ENCODE data around the gene CFAP73.

Gene CFAP73

DNA sequence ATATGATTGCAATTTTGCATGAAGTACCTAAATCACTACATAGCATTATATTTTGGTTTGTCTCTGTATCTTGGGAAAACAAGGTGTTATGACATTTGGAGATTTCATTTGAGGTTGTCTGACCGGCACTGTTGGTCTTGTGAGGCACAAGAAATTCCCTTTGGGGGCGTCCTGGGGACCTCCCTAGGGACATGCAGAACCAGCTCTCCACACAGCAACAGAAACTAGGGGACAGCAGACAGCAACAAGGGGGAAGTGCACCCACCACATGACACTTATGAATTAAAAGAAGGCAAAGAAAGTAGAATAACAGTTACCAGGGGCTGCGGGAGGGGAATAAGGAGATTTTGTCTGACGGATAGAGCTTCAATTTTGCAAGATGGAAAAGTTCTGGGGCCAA, 21.4 kb downstream of the CFAP73 start:
- Histone ChIP-seq H3K79me2 (ENCODE audit: control insufficient read depth, insufficient read depth, low read length, poor library complexity) (no peaks in the 10 kb centered on the region), H2AFZ (ENCODE audit: insufficient read depth, low read length, poor library complexity) (no peak overlapping the region), H3K14ac (ENCODE audit: low read length) (no peak overlapping the region), H2AK5ac (ENCODE audit: low read length) (no peak overlapping the region), H3K18ac (ENCODE audit: low read length) (no peak overlapping the region), H3K36me3 (ENCODE audit: control insufficient read depth in 1 of 2, insufficient read depth in 2 of 2, low read length in 2 of 2) (peaks cover 70 to 79% of the 10 kb centered on the region in 2 experiments), H3K23ac (ENCODE audit: low read length) (no peak overlapping the region), H3K27ac (ENCODE audit: low read depth, low read length) (no peak overlapping the region), H3K4me3 (ENCODE audit: low read depth, low read length) (no peak overlapping the region), H3K4me2 (ENCODE audit: low read length) (no peak overlapping the region), H3K4ac (ENCODE audit: low read depth, low read length) (no peak overlapping the region), H2BK120ac (ENCODE audit: insufficient read depth, low read length, poor library complexity) (no peak overlapping the region), H3K4me1 (ENCODE audit: control insufficient read depth in 1 of 2, insufficient read depth in 2 of 2, low read length in 2 of 2) (no peaks in the 10 kb centered on the region), H3K9ac (ENCODE audit: low read length) (no peak overlapping the region), H4K12ac (ENCODE audit: low read depth, low read length) (no peak overlapping the region), H4K91ac (ENCODE audit: low read depth, low read length) (no peak overlapping the region), H3K27me3 (ENCODE audit: insufficient read depth, low read length) (no peaks in the 10 kb centered on the region), H2BK12ac (ENCODE audit: low read length) (no peak overlapping the region), H4K8ac (ENCODE audit: low read depth, low read length) (no peak overlapping the region), H3K9me3 (ENCODE audit: insufficient read depth, low read depth, low read length) (no peaks in the 10 kb centered on the region), H3K79me1 (ENCODE audit: low read length) (no peaks in the 10 kb centered on the region), H2BK5ac (ENCODE audit: low read depth, low read length, poor library complexity) (no peak overlapping the region)
- WGBS (ENCODE audit: extremely low coverage, insufficient coverage, insufficient read length): no CpG with 5 or more reads among the region's 4 CpGs
- no peak for DNase-seq

DNA sequence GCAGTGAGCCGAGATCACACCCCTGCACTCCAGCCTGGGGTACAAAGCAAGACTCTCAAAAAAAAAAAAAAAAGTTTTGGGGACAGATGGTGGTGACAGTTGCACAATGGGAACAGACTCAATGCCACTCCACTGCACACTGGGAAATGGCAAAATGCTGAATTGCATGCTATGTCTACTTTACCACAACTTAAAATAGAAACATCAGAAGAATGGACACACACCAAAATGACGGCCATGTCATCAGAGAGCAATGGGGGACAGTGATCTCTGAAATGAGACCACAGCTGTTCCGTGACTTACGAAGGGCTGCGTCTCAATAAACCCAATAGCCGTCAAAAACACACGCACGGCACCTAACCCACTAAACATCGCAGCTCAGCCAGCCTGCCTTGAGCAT, 22.0 kb downstream of the CFAP73 start:
- Histone ChIP-seq H3K36me3 (ENCODE audit: control insufficient read depth in 1 of 2, insufficient read depth in 2 of 2, low read length in 2 of 2) (peaks cover 65 to 76% of the 10 kb centered on the region in 2 experiments), H3K79me1 (ENCODE audit: low read length) (no peaks in the 10 kb centered on the region), H3K4me2 (ENCODE audit: low read length) (no peak overlapping the region), H3K79me2 (ENCODE audit: control insufficient read depth, insufficient read depth, low read length, poor library complexity) (no peaks in the 10 kb centered on the region), H2BK12ac (ENCODE audit: low read length) (no peak overlapping the region), H3K9ac (ENCODE audit: low read length) (no peak overlapping the region), H3K14ac (ENCODE audit: low read length) (no peak overlapping the region), H4K12ac (ENCODE audit: low read depth, low read length) (no peak overlapping the region), H3K4me3 (ENCODE audit: low read depth, low read length) (no peak overlapping the region), H2BK5ac (ENCODE audit: low read depth, low read length, poor library complexity) (no peak overlapping the region), H3K27ac (ENCODE audit: low read depth, low read length) (no peak overlapping the region), H4K8ac (ENCODE audit: low read depth, low read length) (no peak overlapping the region), H3K23ac (ENCODE audit: low read length) (no peak overlapping the region), H2AFZ (ENCODE audit: insufficient read depth, low read length, poor library complexity) (no peak overlapping the region), H3K9me3 (ENCODE audit: insufficient read depth, low read depth, low read length) (no peaks in the 10 kb centered on the region), H3K18ac (ENCODE audit: low read length) (no peak overlapping the region), H2BK120ac (ENCODE audit: insufficient read depth, low read length, poor library complexity) (no peak overlapping the region), H2AK5ac (ENCODE audit: low read length) (no peak overlapping the region), H3K4me1 (ENCODE audit: control insufficient read depth in 1 of 2, insufficient read depth in 2 of 2, low read length in 2 of 2) (no peaks in the 10 kb centered on the region), H4K91ac (ENCODE audit: low read depth, low read length) (no peak overlapping the region), H3K27me3 (ENCODE audit: insufficient read depth, low read length) (no peaks in the 10 kb centered on the region), H3K4ac (ENCODE audit: low read depth, low read length) (no peak overlapping the region)
- no CpG with 5 or more reads among the region's 9 CpGs for WGBS (ENCODE audit: extremely low coverage, insufficient coverage, insufficient read length)
- DNase-seq: no peak

DNA sequence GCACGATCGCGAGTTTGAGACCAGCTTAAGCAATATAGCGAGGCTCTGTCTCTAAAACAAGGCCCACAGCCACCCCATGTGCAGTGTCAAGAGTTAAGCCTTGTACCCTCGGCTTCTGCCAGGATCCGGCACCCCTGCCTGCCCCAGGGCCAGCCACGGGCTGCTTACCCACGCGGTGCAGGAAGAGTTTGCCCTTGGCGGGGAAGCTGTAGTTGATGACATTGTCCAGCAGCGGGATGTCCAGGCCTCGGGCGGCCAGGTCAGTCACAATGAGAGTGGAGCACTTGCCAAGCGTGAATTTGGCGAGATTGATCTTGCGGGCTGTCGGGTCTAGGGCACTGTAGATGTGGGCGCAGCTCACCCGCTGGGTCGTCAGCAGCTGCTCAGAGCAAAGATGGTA, 22.7 kb downstream of the CFAP73 start:
- Histone ChIP-seq H3K4ac (ENCODE audit: low read depth, low read length) (no peak overlapping the region), H3K4me3 (ENCODE audit: low read depth, low read length) (no peak overlapping the region), H2AK5ac (ENCODE audit: low read length) (no peak overlapping the region), H3K9me3 (ENCODE audit: insufficient read depth, low read depth, low read length) (no peaks in the 10 kb centered on the region), H3K36me3 (ENCODE audit: control insufficient read depth in 1 of 2, insufficient read depth in 2 of 2, low read length in 2 of 2) (peaks cover 72 to 82% of the 10 kb centered on the region in 2 experiments), H4K12ac (ENCODE audit: low read depth, low read length) (no peak overlapping the region), H3K9ac (ENCODE audit: low read length) (no peak overlapping the region), H3K4me2 (ENCODE audit: low read length) (no peak overlapping the region), H3K4me1 (ENCODE audit: control insufficient read depth in 1 of 2, insufficient read depth in 2 of 2, low read length in 2 of 2) (no peaks in the 10 kb centered on the region), H2BK120ac (ENCODE audit: insufficient read depth, low read length, poor library complexity) (no peak overlapping the region), H3K79me2 (ENCODE audit: control insufficient read depth, insufficient read depth, low read length, poor library complexity) (no peaks in the 10 kb centered on the region), H4K8ac (ENCODE audit: low read depth, low read length) (no peak overlapping the region), H3K14ac (ENCODE audit: low read length) (no peak overlapping the region), H3K79me1 (ENCODE audit: low read length) (no peaks in the 10 kb centered on the region), H3K27me3 (ENCODE audit: insufficient read depth, low read length) (no peaks in the 10 kb centered on the region), H3K23ac (ENCODE audit: low read length) (no peak overlapping the region), H2BK12ac (ENCODE audit: low read length) (no peak overlapping the region), H3K27ac (ENCODE audit: low read depth, low read length) (no peak overlapping the region), H4K91ac (ENCODE audit: low read depth, low read length) (no peak overlapping the region), H3K18ac (ENCODE audit: low read length) (no peak overlapping the region), H2BK5ac (ENCODE audit: low read depth, low read length, poor library complexity) (no peak overlapping the region), H2AFZ (ENCODE audit: insufficient read depth, low read length, poor library complexity) (no peak overlapping the region)
- DNase-seq: no peak
- no CpG with 5 or more reads among the region's 20 CpGs for WGBS (ENCODE audit: extremely low coverage, insufficient coverage, insufficient read length)

DNA sequence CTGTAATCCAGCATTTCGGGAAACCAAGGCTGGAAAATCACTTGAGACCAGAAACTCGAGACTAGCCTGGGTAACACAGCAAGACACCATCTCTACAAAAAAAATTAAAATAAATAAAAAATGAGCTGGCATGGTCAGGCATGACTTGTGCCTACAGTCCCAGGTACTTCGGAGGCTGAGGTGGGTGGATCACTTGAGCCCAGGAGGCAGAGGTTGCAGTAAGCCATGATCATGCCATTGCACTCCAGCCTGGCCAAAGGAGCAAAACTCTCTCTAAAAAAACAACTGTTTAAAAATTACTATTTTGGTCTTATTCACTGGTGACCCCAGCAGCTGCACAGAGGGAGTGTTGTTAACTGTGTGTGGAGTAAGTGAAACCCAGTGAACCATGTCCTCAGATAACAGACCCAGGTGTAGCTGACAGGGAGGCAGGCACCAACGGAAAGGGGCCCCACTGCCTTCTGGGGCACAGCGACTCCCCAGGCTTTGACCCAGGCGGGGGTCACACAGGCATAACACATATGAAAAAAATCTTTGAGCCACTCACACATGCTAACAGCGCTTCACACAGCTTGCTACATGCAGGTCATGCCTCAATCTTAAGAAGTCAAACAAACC, 23.7 kb downstream of the CFAP73 start:
- Histone ChIP-seq H3K27me3 (ENCODE audit: insufficient read depth, low read length) (no peaks in the 10 kb centered on the region), H2BK120ac (ENCODE audit: insufficient read depth, low read length, poor library complexity) (no peak overlapping the region), H3K23ac (ENCODE audit: low read length) (no peak overlapping the region), H4K8ac (ENCODE audit: low read depth, low read length) (no peak overlapping the region), H3K27ac (ENCODE audit: low read depth, low read length) (no peak overlapping the region), H3K4me1 (ENCODE audit: control insufficient read depth in 1 of 2, insufficient read depth in 2 of 2, low read length in 2 of 2) (no peaks in the 10 kb centered on the region), H3K14ac (ENCODE audit: low read length) (no peak overlapping the region), H2BK5ac (ENCODE audit: low read depth, low read length, poor library complexity) (no peak overlapping the region), H3K18ac (ENCODE audit: low read length) (no peak overlapping the region), H3K4me2 (ENCODE audit: low read length) (no peak overlapping the region), H3K79me1 (ENCODE audit: low read length) (no peaks in the 10 kb centered on the region), H2AFZ (ENCODE audit: insufficient read depth, low read length, poor library complexity) (no peak overlapping the region), H4K12ac (ENCODE audit: low read depth, low read length) (no peak overlapping the region), H3K36me3 (ENCODE audit: control insufficient read depth in 1 of 2, insufficient read depth in 2 of 2, low read length in 2 of 2) (peaks cover 70 to 83% of the 10 kb centered on the region in 2 experiments), H2AK5ac (ENCODE audit: low read length) (no peak overlapping the region), H3K4me3 (ENCODE audit: low read depth, low read length) (no peak overlapping the region), H3K4ac (ENCODE audit: low read depth, low read length) (no peak overlapping the region), H3K9ac (ENCODE audit: low read length) (no peak overlapping the region), H3K9me3 (ENCODE audit: insufficient read depth, low read depth, low read length) (no peaks in the 10 kb centered on the region), H3K79me2 (ENCODE audit: control insufficient read depth, insufficient read depth, low read length, poor library complexity) (no peaks in the 10 kb centered on the region), H4K91ac (ENCODE audit: low read depth, low read length) (no peak overlapping the region), H2BK12ac (ENCODE audit: low read length) (no peak overlapping the region)
- WGBS (ENCODE audit: extremely low coverage, insufficient coverage, insufficient read length): no CpG with 5 or more reads among the region's 7 CpGs
- no peak for DNase-seq
